ENCODE measurements around the gene GCNT4.
A peak's percentile ranks its signal among the peaks of the same experiment; 100 is the strongest.

GCNT4 gene

DNA sequence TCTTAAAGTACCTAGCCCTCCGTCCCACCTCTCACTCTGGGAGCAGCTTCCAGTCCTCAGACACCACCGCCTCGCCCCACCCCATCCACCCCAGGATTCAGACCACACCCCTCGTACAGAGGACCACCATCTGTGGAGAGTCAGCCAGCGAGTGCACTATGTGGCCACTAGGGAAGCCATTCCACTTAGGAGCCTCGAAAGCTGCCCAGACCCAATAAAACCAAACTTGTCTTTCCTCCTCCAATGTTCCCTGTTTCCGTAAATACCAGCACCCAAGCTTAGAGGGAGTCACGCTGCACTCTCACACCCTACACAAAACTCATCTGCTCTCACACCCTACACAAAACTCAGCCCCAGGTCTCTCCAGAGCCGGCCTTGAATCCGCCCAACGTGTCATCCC, 1.9 kb downstream of the GCNT4 start:
- DNase-seq, result no peak

DNA sequence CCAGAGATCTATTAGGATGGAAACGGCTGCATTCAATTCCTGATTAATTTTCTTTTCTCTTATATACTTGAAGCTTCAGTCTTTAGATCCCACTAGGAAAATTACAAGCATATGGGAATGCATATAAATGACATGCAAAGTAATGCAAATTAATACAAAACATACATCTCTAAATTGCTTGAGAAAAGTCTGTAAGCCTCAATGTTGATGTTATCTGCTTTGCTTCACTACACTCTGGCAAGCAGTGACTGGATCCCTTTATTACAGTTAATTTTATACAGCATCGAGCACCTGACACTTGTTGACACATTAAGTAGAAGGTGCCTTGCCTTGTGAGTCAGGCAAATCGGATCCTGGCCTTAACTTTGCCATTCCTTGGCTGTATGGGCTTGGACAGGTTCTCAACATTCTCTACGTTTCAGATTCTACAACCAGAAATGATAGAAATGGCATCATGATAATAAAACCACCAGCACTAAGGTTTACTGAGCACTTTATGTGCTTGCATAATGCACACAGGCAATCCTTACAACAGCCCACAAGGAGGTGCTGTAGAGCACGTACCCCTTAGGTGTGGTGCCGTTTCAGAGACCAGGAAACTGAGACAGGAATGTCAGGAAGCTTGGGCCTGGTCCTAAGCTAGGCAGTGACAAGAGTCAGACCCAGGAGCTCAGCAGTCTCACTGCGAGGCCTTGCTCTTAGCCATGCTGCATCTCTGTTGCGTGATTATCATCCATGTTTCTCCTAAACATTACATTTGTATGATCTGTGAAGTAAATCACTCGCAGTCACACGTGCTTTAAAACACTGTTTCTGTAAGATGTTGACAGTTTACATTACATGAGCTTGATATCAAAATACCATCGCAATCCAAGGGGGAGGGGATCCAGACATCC, 2.7 kb downstream of the GCNT4 start:
- peak in 1 of 14 donors; percentile 4 for DNase-seq

DNA sequence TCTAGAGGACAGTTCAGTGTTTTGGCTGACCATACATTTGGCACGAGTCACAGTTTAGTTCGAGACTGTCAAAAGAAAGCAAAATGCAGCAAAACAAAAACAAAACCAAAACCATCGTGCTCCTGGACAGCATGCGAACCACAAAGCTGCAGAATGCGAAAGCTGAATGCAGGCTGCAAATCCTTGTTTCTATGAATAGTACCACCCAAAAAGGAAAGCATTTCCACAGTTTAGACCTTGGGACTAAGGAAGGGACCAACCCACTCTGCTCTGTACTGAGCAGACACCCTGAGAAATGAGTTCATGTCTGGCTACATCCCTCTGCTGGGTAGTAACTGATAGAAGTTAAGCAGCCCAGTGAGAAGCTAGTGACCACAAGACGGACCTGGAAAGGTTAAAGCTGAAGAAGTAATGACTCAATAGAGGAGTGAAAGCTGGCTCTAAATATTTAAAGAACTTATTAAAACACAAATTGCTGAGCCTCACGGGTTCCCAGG, 3.9 kb downstream of the GCNT4 start:
- no peak for DNase-seq

DNA sequence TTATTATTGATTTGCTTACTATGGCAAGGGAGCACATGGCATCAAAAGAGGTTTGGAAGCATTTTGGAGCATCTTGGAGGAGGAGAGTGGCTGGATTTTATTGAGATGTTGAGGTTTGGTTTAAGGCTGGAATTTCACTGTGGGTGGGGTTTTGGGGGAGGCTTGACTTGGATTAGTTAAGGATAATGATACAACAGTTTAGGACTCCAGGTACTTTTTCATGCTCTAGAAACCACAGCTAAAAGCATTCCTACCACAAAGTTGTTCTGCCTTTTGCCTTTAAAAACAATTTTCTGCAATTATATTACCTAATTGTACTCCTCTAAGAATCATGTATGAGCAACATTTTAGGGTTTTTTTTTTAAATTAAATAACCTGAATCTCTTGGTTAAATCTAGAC, 5.0 kb downstream of the GCNT4 start:
- no peak for DNase-seq

DNA sequence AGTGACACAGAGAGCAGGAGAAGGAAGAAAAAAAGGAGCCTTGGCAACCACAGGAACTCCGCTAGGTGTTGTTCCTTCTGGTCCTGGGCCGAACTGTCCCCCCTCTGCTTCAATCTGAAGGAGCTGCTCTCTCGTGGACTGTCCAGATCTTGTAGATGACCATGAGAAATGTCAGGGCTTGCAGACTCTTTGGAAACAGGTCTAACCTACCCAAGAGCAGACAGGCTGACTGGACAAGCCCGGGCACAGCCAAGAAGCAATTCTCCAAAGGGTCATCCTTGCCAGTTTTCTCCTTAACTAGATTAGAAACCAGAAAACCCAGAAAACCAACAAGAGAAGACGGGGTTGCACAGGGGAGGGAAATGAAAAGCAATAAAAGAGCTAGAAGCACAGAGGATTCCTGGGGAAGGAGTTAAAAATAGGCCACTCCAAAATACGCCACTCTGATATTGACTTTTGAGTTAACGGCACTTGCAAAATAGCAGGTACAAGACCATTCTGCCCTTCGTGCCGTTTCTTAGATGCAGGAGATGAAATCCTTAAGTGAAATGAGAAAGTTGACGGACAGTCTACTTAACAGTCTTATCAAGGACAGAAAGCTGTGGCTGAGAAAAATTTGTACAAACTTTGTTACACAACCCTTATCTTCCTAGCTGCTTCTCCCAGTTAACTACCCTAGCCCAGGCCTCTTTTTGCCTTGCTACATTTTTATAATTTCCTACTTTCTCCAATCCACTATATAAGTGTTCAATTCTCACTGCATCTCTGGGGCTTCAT, 5.8 kb downstream of the GCNT4 start:
- no peak for DNase-seq

DNA sequence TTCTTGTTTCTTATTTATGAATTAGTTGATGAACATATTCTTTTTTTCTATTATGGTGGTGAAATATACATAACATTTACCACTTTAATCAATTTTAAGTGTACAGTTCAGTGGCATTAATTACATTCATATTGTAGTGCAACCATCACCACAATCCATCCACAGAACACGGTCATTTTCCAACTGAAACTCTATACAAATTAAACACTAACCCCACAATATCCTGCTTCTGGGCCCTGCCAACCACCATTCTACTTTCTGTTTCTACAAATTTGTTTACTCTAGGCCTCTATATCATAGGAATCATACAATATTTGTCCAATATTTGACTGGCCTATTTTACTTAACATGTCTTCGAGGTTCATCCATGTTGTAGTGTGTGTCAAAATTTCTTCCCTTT, 7.3 kb downstream of the GCNT4 start:
- DNase-seq, result no peak

DNA sequence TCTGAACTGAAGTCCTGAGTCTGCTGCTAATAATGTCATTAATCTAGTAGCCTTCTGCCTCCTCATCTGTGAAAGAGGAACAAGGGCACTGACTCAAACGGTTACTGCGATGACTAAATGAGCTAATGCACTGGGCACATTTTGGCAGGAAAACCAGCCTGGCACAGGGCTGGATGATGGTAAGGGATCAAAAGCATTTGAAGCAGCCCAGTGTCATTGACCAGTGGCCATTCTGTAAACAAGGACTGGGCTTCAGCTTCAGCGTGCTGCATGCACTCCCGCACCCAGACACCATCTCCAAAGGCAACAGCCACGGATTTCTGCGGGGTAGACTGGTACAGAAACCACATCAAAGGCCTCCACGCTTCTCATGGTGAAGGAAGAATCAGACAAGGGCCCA, 8.0 kb downstream of the GCNT4 start:
- DNase-seq, result peak in 4 of 14 donors; percentile 5 to 64 (median 31)

DNA sequence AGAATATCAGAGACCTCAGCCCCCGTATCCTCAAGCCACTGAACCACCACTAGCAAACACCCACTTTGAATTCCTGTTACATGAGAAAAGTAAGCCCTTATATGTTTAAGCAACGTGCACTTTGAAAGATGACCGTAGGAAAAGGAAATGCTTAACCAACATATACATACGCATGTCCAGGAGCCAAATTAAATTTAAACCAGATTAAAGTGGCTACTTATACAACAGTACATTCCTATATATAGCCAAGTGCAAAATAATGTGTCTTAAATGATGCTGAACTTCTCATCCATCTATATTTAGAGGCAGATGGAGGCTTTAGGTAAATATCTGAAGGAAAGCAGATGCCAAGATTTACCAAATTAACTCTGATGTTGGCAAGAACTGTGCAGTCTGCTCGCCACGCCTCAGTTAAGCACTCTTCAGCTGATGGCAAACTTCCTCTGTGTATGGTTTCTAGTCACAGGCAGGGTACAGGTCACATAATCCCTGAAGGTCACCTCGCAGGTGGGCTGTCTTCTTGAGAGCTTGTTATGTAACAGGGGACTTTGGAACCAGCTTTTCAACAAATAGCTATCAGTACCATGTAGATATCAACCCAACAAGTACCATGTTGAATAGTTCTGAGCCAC, 8.6 kb downstream of the GCNT4 start:
- no peak for DNase-seq

DNA sequence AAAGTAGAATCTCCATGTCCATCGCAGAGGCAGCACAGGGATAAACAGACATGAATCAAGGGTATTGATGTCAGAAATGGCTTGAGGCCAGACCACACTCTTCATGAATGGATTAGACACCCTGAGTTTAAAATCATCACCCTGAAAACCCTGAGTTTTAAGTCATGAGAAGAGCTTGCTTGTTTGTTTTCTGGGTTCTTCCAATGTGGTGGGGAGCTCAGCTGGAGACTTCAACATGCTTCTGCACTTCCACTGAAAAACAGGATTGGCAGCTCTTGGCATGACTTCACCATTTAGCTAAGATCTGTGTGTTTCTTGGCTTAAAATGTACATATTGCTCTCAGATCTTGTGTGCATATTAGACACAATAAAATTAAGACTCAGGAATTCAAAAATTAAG, 9.8 kb downstream of the GCNT4 start:
- no peak for DNase-seq

DNA sequence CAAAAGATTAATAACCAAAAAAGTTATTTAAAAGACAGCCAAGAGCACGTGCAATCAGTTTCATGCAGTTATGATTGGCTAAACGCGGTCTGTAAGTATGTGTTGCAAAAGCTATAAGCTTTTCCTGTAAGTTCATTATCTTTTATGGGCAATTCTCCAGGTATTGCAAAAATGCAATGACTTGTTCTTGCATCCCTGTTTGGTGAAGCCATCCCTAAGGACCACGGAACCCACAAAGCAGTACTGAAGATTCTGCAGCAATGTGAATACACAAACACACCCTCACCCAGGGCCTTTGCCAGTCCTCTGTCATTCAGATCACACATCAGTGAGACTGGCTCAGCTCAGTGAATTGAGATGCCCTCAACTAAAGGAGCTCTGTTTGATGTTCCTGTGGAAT, 11.4 kb downstream of the GCNT4 start:
- no peak for DNase-seq

DNA sequence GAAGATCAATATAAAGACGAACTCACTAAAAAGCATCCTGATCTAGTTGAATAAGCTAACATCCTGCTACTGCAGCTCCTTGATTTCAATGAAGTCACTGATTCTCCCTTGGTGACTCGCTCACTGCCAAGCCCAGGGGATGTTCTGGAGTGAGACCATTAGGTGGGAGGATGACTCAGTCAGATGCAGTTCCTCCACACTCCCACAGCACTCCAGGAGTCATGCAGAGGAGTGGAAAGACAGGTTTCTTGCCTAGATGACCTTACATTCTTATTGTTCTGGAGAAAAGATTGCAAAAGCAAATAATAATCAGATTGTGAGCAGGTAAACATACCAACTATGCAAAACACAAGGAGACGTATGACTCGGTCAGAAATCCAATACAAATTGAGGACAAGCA, 15.3 kb downstream of the GCNT4 start:
- no peak for DNase-seq

DNA sequence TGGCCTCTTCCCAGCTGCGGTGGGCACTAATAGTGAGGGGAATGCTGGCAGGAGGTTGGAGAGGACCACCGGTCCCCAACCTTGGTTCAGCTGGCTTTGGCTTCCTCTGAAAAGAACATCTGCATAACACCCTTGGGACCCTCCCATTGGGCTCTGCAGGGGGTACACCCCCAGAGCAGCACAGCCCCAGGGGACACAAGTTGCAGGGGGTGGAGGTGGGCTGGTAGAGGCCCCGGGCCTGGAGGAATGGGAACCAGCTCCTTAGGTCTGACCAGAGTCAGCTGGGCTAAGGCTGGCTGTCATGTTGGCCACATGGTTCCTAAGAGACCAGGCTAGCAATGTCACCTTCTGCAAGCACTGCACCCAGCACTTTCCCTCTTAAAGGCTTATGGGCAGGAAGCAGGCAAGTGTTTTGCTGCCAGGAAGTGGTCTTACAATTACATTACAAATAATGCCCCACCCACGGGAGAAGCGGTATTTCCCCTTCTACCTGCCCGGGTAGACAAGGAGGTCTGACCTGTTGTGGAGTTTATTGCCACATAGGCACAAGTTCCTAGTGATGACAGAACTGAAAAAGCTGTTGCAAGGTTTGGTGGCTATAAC, 18.1 kb downstream of the GCNT4 start:
- DNase-seq, result no peak

DNA sequence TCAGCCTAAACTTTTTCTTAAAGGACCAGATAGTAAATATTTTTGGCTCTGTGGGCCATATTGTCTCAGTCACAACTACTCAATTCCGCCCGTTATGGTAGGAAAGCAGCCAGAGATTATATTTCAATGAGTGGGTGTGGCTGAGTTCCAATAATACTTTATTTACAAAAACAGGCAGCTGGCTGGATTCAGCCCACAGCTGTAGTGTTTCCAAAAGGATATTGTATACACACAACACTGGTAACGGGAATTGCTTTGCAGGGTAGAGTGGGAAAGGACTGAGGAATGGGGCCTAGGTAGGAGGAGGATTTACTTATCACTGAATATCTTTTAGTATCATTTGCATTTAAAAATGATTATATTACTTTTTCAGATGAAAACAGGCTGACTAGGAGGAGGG, 21.0 kb downstream of the GCNT4 start:
- DNase-seq, result no peak

DNA sequence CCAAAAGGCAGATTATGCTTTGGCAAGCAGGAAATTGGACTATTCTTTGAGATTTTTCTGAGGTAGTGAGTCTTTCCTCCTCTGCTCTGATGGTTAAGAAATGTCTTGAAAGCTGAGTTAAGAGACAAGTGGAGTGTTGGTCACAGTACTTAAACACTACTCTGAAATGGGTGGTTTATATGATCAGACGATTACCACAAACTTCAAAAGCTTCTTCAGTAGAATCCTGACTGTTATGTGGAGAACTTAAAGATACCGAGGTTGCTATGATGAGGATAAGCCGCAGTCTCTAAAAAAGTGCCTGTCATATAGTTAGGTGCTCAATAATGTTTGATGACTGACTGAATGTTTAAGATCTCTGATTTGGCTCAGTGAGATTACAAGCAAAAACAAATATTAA, 24.3 kb downstream of the GCNT4 start:
- no peak for DNase-seq

DNA sequence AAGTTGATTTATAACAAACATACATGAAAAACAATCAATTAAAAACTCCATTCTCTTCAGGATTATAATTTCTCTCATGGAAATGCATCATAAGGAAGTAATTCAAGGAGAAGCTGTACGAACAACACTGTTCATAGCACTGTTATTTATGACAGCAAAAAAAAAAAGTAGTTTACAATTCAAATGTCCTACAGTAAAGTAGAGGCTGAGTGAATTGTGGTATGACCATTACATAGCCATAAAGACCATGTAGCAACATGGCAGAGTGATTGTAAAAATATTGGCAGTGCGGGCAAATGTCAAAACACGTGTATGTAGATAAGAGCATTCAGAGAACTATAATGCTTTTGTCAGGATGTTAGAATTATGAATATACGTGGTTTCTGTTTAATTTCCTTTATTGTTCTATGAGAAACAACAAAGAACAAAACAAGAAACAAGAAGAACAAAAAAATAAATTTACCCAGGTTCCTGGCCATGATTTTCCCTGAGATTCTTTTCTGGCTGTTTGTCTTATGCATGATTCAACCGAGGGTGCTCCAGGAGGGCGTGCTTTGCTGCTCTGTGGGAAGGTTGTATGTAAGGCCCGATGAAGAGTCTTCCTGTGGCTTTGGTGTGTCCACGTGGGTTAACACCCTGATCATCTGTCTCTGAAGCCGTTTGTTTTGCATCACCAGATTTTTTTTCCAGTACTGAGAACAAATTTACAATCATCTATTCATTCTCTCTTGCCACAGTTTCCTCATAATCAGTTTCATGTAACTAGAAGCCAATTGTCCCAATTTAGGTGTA, 28.8 kb downstream of the GCNT4 start:
- DNase-seq, result no peak

DNA sequence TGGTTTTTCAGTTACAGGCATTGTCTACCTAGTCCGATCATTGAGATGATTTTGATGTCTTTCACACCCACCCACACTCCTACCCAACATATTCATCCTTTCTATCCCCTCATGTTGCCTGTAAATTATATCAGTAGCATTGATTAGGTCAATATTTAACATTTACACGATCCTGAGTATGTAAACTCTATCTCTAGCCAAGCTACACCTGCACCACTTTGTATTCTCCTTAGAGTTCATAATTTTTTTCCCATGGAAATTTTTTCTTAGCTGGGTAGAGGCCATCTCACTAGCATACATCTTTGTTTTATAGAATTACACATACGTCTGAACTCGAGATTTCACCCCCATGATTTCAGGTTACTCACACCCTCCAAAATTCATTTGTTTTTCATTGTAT, 30.6 kb downstream of the GCNT4 start:
- DNase-seq, result no peak

DNA sequence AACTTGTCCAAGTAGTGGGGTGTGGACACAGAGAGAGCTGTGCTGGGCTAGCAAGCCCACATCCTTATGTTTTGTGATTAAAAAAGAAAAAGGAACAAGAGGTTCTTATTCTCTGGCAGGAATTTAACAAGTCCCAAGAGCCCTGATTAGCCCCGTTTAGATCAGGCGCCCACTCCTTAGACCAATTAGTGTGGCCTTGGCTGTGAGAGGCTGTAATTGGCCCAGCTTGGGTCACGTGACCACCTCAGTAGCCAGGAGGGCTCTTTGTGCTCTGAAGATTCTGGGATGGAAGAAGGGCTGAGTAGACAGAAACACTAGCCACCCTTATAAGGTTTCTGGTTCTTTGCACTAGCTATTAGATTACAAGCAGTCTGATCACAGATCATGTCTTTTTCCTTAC, 31.1 kb downstream of the GCNT4 start:
- DNase-seq, result no peak

DNA sequence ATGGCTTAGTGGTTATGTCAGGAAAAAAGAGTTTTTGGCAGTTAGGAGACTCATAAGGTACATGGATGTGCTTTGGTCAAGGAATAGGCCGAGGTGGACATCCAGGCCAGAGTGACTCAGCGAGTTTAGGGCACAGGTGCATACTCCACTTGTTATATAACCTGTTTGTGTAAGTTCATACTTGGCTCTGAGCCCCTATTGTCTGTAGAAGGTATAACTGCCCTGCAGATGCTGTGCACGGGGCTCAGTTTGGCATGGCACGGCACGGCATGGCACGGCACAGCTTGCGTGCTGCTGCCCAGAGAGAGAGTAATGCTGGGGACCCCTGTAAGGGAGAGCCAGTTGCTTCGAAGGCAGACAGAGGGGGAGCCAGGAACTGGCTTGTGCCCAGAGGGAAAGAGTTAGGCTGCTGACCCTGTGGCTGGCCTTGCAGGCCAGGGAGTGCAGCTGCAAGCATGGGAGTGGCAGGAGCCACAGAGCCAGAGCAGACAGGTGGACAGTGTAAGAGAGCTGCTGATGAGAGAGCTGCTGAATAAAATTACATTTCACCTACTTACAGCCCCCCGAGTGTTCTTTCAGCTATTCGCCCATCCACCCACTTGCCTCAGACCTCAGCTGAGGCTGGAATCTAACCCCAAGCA, 32.2 kb downstream of the GCNT4 start:
- no peak for DNase-seq

DNA sequence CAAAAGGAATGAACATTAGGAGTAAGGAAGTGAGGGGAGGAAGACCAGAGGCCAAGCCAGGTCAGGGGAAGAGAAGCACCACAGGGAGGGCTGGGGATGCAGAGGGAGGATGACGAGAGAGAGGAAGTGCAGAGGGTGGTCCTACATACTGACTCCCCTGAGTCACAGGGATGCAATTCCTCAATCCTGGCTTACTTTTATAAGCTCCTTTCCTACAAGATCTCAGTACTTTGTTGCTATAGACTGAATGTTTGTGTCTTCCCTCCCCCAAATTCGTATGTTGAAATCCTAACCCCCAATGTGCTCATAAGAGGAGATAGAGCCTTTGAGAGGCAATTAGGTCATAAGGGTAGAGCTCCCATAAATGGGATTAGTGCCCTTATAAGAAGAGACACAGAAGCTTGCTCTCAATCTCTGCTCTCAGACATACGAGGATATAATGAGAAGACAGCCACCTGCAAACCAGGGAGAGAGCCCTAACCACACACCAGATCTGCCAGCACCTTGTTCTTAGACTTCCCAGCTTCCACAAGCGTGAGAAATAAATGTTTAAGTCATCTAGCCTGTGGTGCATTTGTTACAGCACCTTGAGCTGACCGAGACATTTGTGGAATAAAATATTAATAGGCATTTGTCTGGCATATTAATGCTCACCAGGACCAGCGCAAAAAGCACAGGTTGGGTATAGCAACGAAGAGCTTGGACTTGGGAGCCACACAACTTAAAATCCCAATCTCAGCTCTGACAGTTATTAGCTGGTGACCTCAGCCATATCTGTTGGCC, 33.4 kb downstream of the GCNT4 start:
- no peak for DNase-seq

DNA sequence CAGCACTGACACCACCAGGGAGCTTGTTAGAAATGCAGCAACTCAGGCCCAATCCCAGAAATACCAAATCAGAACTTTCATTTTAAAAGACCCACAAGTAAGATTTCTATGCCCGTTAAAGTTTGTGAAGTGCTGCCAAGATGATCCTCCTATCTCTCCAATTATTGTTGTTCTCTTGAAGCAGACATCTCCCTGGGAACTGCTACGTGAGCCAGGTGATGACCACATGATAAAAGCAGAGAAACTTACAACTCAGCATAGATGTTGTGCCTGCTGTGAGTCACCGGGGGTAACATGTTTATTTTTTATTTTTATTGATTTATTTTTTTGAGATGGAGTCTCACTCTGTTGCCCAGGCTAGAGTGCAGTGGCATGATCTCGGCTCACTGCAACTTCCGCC, 34.4 kb downstream of the GCNT4 start:
- no peak for DNase-seq

DNA sequence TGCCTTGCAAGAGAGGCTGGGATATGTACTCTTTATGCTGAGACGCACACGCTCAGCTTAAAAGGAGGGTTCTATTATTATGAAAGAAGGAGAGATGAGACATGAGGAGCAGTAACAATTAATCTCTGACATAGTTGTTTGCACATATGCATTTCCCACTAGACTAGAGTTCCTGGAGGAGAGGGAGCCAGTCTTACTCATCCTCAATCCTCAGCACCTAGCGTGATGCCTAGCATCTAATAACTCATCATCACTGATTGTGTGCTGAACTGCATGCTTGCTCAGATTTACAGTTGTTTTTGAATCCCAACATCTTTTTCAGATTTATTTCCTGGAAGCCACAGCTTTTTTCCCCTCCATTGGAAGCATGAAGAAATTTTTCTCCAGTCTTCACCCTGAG, 35.5 kb downstream of the GCNT4 start:
- no peak for DNase-seq
